Esophagus squamous epithelium (tissue), 4 donors: Measurements from ENCODE around the gene AP4E1.

ENCODE experiments used
- POLR2A ChIP-seq, 4 donors: fragments of 450-650 bp; IDR thresholded peaks; one replicate each; pipeline ENCODE4 v1.6.1; 2017; ENCODE audit warnings: antibody characterized with exemption in 4 of 4, mild to moderate bottlenecking in 4 of 4, moderate library complexity in 3 of 4
- TF ChIP-seq, protein P1 (sequence below), 6 experiments: fragments of 450-650 bp in 4 of 6; fragments of 200-600 bp in 2 of 6; sonication (generic) in 2 of 6; IDR thresholded peaks; one replicate each; pipeline ENCODE4 v1.5.1; 2016 to 2019; ENCODE audit warnings: antibody characterized with exemption in 6 of 6, mild to moderate bottlenecking in 4 of 6, moderate library complexity in 4 of 6

DNA sequence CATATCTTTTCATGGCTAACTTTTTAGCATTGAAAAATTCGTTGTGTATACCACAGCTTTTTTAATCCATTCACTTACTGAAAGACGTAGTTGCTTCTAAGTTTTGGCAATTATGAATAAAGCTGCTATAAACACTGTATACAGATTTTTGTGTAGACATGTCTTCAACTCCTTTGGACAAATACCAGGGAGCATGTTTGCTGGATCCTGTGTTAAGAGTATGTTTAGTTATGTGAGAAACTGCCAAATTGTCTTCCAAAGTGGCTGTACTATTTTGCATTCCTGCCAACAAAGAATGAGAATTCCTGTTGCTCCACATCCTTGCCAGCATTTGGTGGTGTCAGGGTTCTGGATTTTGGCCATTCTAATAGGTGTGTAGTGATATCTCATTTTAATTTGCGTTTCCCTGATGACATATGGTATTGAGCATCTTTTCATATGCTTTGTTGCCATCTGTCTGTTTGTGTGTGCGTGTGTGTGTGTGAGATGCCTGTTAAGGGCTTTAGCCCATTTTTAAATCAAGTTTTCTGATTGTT is 98.7 kb downstream of the AP4E1 start:
- TF ChIP-seq POLR2A (IDR thresholded peaks at IDR 0.05) = no peak
- TF ChIP-seq, protein P1, sequence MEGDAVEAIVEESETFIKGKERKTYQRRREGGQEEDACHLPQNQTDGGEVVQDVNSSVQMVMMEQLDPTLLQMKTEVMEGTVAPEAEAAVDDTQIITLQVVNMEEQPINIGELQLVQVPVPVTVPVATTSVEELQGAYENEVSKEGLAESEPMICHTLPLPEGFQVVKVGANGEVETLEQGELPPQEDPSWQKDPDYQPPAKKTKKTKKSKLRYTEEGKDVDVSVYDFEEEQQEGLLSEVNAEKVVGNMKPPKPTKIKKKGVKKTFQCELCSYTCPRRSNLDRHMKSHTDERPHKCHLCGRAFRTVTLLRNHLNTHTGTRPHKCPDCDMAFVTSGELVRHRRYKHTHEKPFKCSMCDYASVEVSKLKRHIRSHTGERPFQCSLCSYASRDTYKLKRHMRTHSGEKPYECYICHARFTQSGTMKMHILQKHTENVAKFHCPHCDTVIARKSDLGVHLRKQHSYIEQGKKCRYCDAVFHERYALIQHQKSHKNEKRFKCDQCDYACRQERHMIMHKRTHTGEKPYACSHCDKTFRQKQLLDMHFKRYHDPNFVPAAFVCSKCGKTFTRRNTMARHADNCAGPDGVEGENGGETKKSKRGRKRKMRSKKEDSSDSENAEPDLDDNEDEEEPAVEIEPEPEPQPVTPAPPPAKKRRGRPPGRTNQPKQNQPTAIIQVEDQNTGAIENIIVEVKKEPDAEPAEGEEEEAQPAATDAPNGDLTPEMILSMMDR (IDR thresholded peaks at IDR 0.05) = no peak
